Inflammatory macrophage treated with lipopolysaccharide for 4 hours (primary cell): ENCODE data around the gene EIF3A.
A peak's percentile ranks its signal among the peaks of the same experiment; 100 is the strongest.
"Not testable (repeated sequence)": the region's sequence is repeated elsewhere in the genome, so short reads cannot be mapped to it uniquely, and the experiment has no call there.

Experiments
- DNase-seq: peaks from one replicate; pipeline ENCODE4 v3.0.0-alpha.2; 2020

Gene EIF3A

GRCh38 chr10:119101366-119102098 is 20.9 kb upstream of the EIF3A start:
- DNase-seq: no peak

- peak; percentile 42 for DNase-seq
These were observed 20.0 kb upstream of the EIF3A start for GRCh38 chr10:119100434-119101238.

GRCh38 chr10:119098576-119098975 is 18.0 kb upstream of the EIF3A start:
- DNase-seq: no peak

- not testable (repeated sequence) for DNase-seq
These were observed 16.2 kb upstream of the EIF3A start for GRCh38 chr10:119096641-119097415.

- no peak for DNase-seq
These were observed 15.0 kb upstream of the EIF3A start for GRCh38 chr10:119095640-119096039.

- peak; percentile 81 for DNase-seq
These were observed 10.4 kb upstream of the EIF3A start for GRCh38 chr10:119090968-119091367.

GRCh38 chr10:119090026-119090795 is 9.6 kb upstream of the EIF3A start:
- DNase-seq: no peak

- no peak for DNase-seq
These were observed 6.8 kb upstream of the EIF3A start for GRCh38 chr10:119087271-119087882.

GRCh38 chr10:119084896-119085295 is 4.3 kb upstream of the EIF3A start:
- no peak for DNase-seq

- DNase-seq: peak; percentile 81
These were observed 757 bp downstream of the EIF3A start for GRCh38 chr10:119079599-119080520.

- no peak for DNase-seq
These were observed 2.0 kb downstream of the EIF3A start for GRCh38 chr10:119078422-119079179.

GRCh38 chr10:119073584-119073983 is 7.0 kb downstream of the EIF3A start:
- DNase-seq: no peak

- DNase-seq: no peak
These were observed 10.0 kb downstream of the EIF3A start for GRCh38 chr10:119070395-119071165.

GRCh38 chr10:119061926-119062325 is 18.7 kb downstream of the EIF3A start:
- no peak for DNase-seq

GRCh38 chr10:119061352-119061751 is 19.3 kb downstream of the EIF3A start:
- no peak for DNase-seq

GRCh38 chr10:119060107-119060506 is 20.5 kb downstream of the EIF3A start:
- no peak for DNase-seq

- DNase-seq: no peak
These were observed 21.1 kb downstream of the EIF3A start for GRCh38 chr10:119059557-119059956.

- DNase-seq: no peak
These were observed 22.6 kb downstream of the EIF3A start for GRCh38 chr10:119058010-119058409.

GRCh38 chr10:119055472-119055871 is 25.1 kb downstream of the EIF3A start:
- DNase-seq: no peak
